ENCODE data around the gene NEXN. TPM values are rescaled to one million over a fixed set of nuclear protein-coding genes. Genes with fewer than 3 reads are reported as not detected.

NEXN gene
- total RNA-seq, 1 experiment from 2014 or later: 0.15 TPM

GRCh38 chr1:77950873-77951272 lies 62.4 kb downstream of the NEXN start (continued):
- TF ChIP-seq, protein P1, sequence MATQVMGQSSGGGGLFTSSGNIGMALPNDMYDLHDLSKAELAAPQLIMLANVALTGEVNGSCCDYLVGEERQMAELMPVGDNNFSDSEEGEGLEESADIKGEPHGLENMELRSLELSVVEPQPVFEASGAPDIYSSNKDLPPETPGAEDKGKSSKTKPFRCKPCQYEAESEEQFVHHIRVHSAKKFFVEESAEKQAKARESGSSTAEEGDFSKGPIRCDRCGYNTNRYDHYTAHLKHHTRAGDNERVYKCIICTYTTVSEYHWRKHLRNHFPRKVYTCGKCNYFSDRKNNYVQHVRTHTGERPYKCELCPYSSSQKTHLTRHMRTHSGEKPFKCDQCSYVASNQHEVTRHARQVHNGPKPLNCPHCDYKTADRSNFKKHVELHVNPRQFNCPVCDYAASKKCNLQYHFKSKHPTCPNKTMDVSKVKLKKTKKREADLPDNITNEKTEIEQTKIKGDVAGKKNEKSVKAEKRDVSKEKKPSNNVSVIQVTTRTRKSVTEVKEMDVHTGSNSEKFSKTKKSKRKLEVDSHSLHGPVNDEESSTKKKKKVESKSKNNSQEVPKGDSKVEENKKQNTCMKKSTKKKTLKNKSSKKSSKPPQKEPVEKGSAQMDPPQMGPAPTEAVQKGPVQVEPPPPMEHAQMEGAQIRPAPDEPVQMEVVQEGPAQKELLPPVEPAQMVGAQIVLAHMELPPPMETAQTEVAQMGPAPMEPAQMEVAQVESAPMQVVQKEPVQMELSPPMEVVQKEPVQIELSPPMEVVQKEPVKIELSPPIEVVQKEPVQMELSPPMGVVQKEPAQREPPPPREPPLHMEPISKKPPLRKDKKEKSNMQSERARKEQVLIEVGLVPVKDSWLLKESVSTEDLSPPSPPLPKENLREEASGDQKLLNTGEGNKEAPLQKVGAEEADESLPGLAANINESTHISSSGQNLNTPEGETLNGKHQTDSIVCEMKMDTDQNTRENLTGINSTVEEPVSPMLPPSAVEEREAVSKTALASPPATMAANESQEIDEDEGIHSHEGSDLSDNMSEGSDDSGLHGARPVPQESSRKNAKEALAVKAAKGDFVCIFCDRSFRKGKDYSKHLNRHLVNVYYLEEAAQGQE (IDR thresholded peaks at IDR 0.05; ENCODE audit: low read depth): no peak
- TF ChIP-seq SIN3A (IDR thresholded peaks at IDR 0.05; ENCODE audit: low read depth): no peak
- TF ChIP-seq POLR2A (IDR thresholded peaks at IDR 0.05; ENCODE audit: borderline replicate concordance, extremely low read depth, insufficient read depth, insufficient read length): no peak
- TF ChIP-seq, protein P2, sequence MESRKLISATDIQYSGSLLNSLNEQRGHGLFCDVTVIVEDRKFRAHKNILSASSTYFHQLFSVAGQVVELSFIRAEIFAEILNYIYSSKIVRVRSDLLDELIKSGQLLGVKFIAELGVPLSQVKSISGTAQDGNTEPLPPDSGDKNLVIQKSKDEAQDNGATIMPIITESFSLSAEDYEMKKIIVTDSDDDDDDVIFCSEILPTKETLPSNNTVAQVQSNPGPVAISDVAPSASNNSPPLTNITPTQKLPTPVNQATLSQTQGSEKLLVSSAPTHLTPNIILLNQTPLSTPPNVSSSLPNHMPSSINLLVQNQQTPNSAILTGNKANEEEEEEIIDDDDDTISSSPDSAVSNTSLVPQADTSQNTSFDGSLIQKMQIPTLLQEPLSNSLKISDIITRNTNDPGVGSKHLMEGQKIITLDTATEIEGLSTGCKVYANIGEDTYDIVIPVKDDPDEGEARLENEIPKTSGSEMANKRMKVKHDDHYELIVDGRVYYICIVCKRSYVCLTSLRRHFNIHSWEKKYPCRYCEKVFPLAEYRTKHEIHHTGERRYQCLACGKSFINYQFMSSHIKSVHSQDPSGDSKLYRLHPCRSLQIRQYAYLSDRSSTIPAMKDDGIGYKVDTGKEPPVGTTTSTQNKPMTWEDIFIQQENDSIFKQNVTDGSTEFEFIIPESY (IDR thresholded peaks at IDR 0.05; ENCODE audit: extremely low read depth, insufficient replicate concordance, low read length): no peak
- no peak for TF ChIP-seq ELF1 (IDR thresholded peaks at IDR 0.05; ENCODE audit: borderline replicate concordance, low read depth)
- TF ChIP-seq EZH2 (IDR thresholded peaks at IDR 0.05): no peak
- TF ChIP-seq YY1 (IDR thresholded peaks at IDR 0.05; ENCODE audit: extremely low read depth, insufficient replicate concordance, low read depth, low read length): no peak

DNA sequence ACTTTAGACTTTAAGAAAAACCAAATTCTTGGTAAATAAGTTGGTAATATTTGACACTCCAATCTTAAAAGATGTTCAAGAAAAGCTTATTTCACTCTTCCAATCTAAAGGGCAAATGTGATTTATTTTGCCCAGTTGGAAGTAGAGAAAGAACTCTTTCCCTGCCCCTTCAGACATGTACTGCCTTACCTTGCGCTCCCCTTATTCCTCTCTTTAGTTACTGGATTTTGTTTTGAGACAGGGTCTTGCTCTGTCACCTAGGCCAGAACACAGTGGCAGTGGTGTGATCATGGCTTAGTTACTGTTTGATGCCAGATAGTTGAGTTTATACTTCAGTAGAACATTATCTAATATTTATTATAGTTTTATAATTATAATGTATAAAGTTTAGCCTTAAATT lies 62.9 kb downstream of the NEXN start:
- peaks cover 77 to 81% of the 10 kb centered on the region in 2 experiments for H3K36me3 ChIP-seq (ENCODE audit: control insufficient read depth in 1 of 2, insufficient read depth in 2 of 2, low read length in 2 of 2)
- CTCF ChIA-PET: no interaction called here

More for the DNA sequence above, 62.9 kb downstream of the NEXN start:
- H3K4me1 ChIP-seq (ENCODE audit: control insufficient read depth in 1 of 2, insufficient read depth in 2 of 2, low read length in 2 of 2): no peaks in the 10 kb centered on the region
- H3K27me3 ChIP-seq (ENCODE audit: insufficient read depth, low read length): no peaks in the 10 kb centered on the region
- H3K27ac ChIP-seq (ENCODE audit: low read depth, low read length): no peak overlapping the region
- ChIA-PET RAD21 (ENCODE audit: low non-redundant PET in 1 of 2, low total read pairs in 2 of 2, uncharacterized antibody in 2 of 2, unreplicated experiment in 2 of 2) (no interaction called here), POLR2A (interaction anchor here (0.9 kb wide), 1 partner anchor 53 kb away, joined by 3 read pairs; the partner anchor contains the start of gene DNAJB4)
- no peak overlapping the region for H3K4me3 ChIP-seq (replicated peaks in 1 of 2; ENCODE audit: low read depth in 1 of 2, low read length in 2 of 2)
- TF ChIP-seq RAD21 (IDR thresholded peaks at IDR 0.05; ENCODE audit: low read depth): no peak
- no peak for TF ChIP-seq CEBPB (IDR thresholded peaks at IDR 0.05; ENCODE audit: low read depth)
- BruUV-seq (replicated peaks): no TSS peak
- no peaks in the 10 kb centered on the region for H3K9me2 ChIP-seq (ENCODE audit: insufficient read depth)
- H2AFZ ChIP-seq (ENCODE audit: low read depth, low read length, poor library complexity, severe bottlenecking): no peak overlapping the region
- ATAC-seq: no peak
- H3K9me3 ChIP-seq (ENCODE audit: control insufficient read depth in 1 of 2, insufficient read depth in 1 of 2, low read depth in 1 of 2, low read length in 2 of 2): no peaks in the 10 kb centered on the region
- H3K4me2 ChIP-seq (ENCODE audit: low read length): no peak overlapping the region
- H3K9ac ChIP-seq (ENCODE audit: low read length): no peak overlapping the region
- peaks cover 45% of the 10 kb centered on the region; the same call in 1 of the 2 replicates for H4K20me1 ChIP-seq (ENCODE audit: insufficient read depth)
- intact Hi-C loops (cut with micrococcal nuclease): no loop called here
- peaks cover 95% of the 10 kb centered on the region for H3K79me2 ChIP-seq (ENCODE audit: insufficient read depth, low read length)
- no peak for DNase-seq (ENCODE audit: low read depth, low spot score)
